Measurements from ENCODE around the gene GRB10.

DNA sequence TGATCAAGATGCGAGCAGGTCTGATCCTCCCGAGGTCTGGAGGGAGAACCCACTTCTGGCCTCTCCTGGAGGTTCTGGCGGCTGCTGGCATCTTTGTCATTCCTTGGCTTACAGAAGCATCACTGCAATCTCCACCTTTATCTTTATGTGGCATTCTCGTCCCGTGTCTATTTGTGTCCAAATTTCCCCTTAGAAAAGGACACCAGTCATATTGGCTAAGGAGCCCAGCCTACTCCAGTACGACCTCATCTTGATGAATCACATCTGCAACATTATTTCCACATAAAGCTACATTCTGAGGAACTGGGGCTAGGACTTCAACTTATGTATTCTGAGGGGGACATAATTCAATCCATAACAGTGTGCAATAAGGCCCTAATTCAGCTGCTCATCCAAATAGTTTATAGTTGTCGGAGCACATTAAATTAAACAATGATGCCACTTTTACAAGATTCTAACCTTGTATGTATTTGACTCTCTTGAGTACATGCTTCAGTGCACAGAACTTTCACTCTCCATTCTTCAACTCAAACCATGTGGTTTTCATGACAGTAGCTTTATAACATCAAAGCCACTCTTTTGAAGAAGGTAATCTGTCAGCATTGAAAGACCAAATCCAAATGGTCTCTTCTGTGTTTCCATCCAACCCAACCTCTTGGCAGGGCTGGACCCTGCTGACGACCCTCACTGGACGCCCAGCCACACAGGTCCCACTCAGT is 131.3 kb downstream of the GRB10 start:
- TF ChIP-seq, protein P1, sequence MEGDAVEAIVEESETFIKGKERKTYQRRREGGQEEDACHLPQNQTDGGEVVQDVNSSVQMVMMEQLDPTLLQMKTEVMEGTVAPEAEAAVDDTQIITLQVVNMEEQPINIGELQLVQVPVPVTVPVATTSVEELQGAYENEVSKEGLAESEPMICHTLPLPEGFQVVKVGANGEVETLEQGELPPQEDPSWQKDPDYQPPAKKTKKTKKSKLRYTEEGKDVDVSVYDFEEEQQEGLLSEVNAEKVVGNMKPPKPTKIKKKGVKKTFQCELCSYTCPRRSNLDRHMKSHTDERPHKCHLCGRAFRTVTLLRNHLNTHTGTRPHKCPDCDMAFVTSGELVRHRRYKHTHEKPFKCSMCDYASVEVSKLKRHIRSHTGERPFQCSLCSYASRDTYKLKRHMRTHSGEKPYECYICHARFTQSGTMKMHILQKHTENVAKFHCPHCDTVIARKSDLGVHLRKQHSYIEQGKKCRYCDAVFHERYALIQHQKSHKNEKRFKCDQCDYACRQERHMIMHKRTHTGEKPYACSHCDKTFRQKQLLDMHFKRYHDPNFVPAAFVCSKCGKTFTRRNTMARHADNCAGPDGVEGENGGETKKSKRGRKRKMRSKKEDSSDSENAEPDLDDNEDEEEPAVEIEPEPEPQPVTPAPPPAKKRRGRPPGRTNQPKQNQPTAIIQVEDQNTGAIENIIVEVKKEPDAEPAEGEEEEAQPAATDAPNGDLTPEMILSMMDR (IDR thresholded peaks at IDR 0.05) = no peak
- TF ChIP-seq HOXA7 (CRISPR knock-in tag; IDR thresholded peaks at IDR 0.05) (no peak), EP300 (IDR thresholded peaks at IDR 0.05) (no peak), POLR2A (IDR thresholded peaks at IDR 0.05; ENCODE audit: low read length) (no peak), CHD2 (IDR thresholded peaks at IDR 0.05; ENCODE audit: low read length, partially characterized antibody) (no peak), JUNB (IDR thresholded peaks at IDR 0.05) (no peak), PHF8 (IDR thresholded peaks at IDR 0.05; ENCODE audit: borderline replicate concordance, low read depth) (no peak), ZC3H11A (IDR thresholded peaks at IDR 0.05) (no peak), EHMT2 (IDR thresholded peaks at IDR 0.05; ENCODE audit: low read depth) (no peak), JUN (IDR thresholded peaks at IDR 0.05) (no peak), FOXS1 (CRISPR knock-in tag; IDR thresholded peaks at IDR 0.05) (no peak)
- TF ChIP-seq, protein P2, sequence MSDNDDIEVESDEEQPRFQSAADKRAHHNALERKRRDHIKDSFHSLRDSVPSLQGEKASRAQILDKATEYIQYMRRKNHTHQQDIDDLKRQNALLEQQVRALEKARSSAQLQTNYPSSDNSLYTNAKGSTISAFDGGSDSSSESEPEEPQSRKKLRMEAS (IDR thresholded peaks at IDR 0.05) = no peak
- TF ChIP-seq, protein P3, sequence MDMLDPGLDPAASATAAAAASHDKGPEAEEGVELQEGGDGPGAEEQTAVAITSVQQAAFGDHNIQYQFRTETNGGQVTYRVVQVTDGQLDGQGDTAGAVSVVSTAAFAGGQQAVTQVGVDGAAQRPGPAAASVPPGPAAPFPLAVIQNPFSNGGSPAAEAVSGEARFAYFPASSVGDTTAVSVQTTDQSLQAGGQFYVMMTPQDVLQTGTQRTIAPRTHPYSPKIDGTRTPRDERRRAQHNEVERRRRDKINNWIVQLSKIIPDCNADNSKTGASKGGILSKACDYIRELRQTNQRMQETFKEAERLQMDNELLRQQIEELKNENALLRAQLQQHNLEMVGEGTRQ (IDR thresholded peaks at IDR 0.05) = no peak
- TF ChIP-seq, protein P4, sequence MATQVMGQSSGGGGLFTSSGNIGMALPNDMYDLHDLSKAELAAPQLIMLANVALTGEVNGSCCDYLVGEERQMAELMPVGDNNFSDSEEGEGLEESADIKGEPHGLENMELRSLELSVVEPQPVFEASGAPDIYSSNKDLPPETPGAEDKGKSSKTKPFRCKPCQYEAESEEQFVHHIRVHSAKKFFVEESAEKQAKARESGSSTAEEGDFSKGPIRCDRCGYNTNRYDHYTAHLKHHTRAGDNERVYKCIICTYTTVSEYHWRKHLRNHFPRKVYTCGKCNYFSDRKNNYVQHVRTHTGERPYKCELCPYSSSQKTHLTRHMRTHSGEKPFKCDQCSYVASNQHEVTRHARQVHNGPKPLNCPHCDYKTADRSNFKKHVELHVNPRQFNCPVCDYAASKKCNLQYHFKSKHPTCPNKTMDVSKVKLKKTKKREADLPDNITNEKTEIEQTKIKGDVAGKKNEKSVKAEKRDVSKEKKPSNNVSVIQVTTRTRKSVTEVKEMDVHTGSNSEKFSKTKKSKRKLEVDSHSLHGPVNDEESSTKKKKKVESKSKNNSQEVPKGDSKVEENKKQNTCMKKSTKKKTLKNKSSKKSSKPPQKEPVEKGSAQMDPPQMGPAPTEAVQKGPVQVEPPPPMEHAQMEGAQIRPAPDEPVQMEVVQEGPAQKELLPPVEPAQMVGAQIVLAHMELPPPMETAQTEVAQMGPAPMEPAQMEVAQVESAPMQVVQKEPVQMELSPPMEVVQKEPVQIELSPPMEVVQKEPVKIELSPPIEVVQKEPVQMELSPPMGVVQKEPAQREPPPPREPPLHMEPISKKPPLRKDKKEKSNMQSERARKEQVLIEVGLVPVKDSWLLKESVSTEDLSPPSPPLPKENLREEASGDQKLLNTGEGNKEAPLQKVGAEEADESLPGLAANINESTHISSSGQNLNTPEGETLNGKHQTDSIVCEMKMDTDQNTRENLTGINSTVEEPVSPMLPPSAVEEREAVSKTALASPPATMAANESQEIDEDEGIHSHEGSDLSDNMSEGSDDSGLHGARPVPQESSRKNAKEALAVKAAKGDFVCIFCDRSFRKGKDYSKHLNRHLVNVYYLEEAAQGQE (IDR thresholded peaks at IDR 0.05) = no peak

Measured in A549 (cell line).